H1 (cell line): ENCODE data around the gene CAPS. TPM values are rescaled to one million over a fixed set of nuclear protein-coding genes. Genes with fewer than 3 reads are reported as not detected.

ENCODE experiments used
- HDAC2 ChIP-seq, 2 experiments: fragments of 300-600 bp in 1 of 2; sonication (generic) in 1 of 2; IDR thresholded peaks; 2 replicates each; pipeline ENCODE4 v1.6.1; 2011 to 2012; ENCODE audit warnings: low read depth in 2 of 2, low read length in 2 of 2, mild to moderate bottlenecking in 2 of 2, moderate library complexity in 2 of 2, borderline replicate concordance in 1 of 2, inconsistent platforms in 1 of 2
- polyA plus RNA-seq, 7 experiments: library from polyadenylated mRNA; depleted of rRNA in 3 of 7; stranded (reverse) in 5 of 7; unstranded in 2 of 7; fragments of >200 nt in 5 of 7; fragments of 200-250 nt in 2 of 7; gene quantifications; 1 replicate in 5 of 7; 2 replicates in 1 of 7; 4 replicates in 1 of 7; pipeline versions ENCODE4 v1.2.1 to v1.2.3, GENCODE V29; 2011 to 2013; ENCODE audit warnings: missing spikeins in 2 of 7, mixed read lengths in 2 of 7
- total RNA-seq: library from RNA; stranded (reverse); fragmentation: NEBNext Ultra II Directional; extraction: Animal tissue kit (Norgen Biotek cat#: 25700); gene quantifications from 2 replicates; pipeline ENCODE4 v1.2.1, GENCODE V29; 2021

Gene CAPS
- total and polyA plus RNA-seq, 2 of the 8 experiments (the other 6 are each of a cell fraction or from before 2014, with no cell fraction given) = 2.1 to 2.4 TPM

GRCh38 chr19:5891938-5892771 lies 21.9 kb upstream of the CAPS start (continued):
- 0 out of 4 replicates have a peak, but pooled peaks of 1 of the 2 experiments have one; percentile 50 for TF ChIP-seq HDAC2 (IDR thresholded peaks at IDR 0.05; ENCODE audit: borderline replicate concordance in 1 of 2, low read depth in 2 of 2, low read length in 2 of 2)
- TF ChIP-seq, all 59 proteins: peak for 6
